GM23338 (cell line): ENCODE measurements around the gene TSC22D1. TPM values are rescaled to one million over a fixed set of nuclear protein-coding genes. Genes with fewer than 3 reads are reported as not detected.

Experiments
- ATAC-seq: fragments of 200-7000 bp; cut with Tn5 transposase; 3 replicates; pipeline ENCODE4 v1.9.1; 2020
- DNase-seq: peaks from one replicate; pipeline ENCODE4 v3.0.0-alpha.2; 2015; ENCODE audit warnings: low spot score
- H2AFZ ChIP-seq: fragments of 200-600 bp; sonication (generic); 2 replicates; pipeline ENCODE4 v1.8.0; 2016; ENCODE audit warnings: antibody characterized with exemption, mild to moderate bottlenecking, moderate library complexity
- H3F3A ChIP-seq: fragments of 200-600 bp; sonication (generic); replicated peaks from 2 replicates; pipeline ENCODE4 v1.8.0; 2017; ENCODE audit warnings: antibody characterized with exemption, mixed run types, low read depth
- H3K27ac ChIP-seq: fragments of 200-600 bp; sonication (generic); 2 replicates; pipeline ENCODE4 v1.6.1; 2016; ENCODE audit warnings: low read depth
- H3K27me3 ChIP-seq: fragments of 200-600 bp; sonication (generic); 2 replicates; pipeline ENCODE4 v1.8.0; 2016; ENCODE audit warnings: mild to moderate bottlenecking, mixed run types, moderate library complexity; ENCODE audit not compliant: insufficient read depth
- H3K36me3 ChIP-seq: fragments of 200-600 bp; sonication (generic); 2 replicates; pipeline ENCODE4 v1.8.0; 2016; ENCODE audit warnings: mild to moderate bottlenecking; ENCODE audit not compliant: insufficient read depth
- H3K4me1 ChIP-seq: fragments of 200-600 bp; sonication (generic); 2 replicates; pipeline ENCODE4 v1.8.0; 2016; ENCODE audit warnings: mild to moderate bottlenecking, moderate library complexity; ENCODE audit not compliant: insufficient read depth
- H3K4me2 ChIP-seq: fragments of 200-600 bp; sonication (generic); 2 replicates; pipeline ENCODE4 v1.7.1; 2017; ENCODE audit warnings: mixed run types
- H3K4me3 ChIP-seq: fragments of 200-600 bp; sonication (generic); 2 replicates; pipeline ENCODE4 v1.6.1; 2016; ENCODE audit warnings: mixed run types
- H3K79me2 ChIP-seq: fragments of 200-600 bp; sonication (generic); replicated peaks from 2 replicates; pipeline ENCODE4 v1.8.0; 2017; ENCODE audit warnings: mild to moderate bottlenecking; ENCODE audit not compliant: insufficient read depth
- H3K9me2 ChIP-seq: fragments of 200-600 bp; sonication (generic); 2 replicates; pipeline ENCODE4 v1.8.0; 2017; ENCODE audit not compliant: insufficient read depth
- H4K20me1 ChIP-seq: fragments of 200-600 bp; sonication (generic); replicated peaks from 2 replicates; pipeline ENCODE4 v1.8.0; 2017; ENCODE audit warnings: mild to moderate bottlenecking; ENCODE audit not compliant: insufficient read depth
- H3K27ac Mint-ChIP-seq: 2 replicates; pipeline ENCODE4 v1.8.0; 2020; ENCODE audit warnings: inconsistent platforms, mild to moderate bottlenecking, moderate library complexity, mixed read lengths
- H3K27me3 Mint-ChIP-seq: 3 replicates; pipeline ENCODE4 v1.8.0; 2022; ENCODE audit warnings: low read depth, mild to moderate bottlenecking, moderate library complexity, mixed read lengths, inconsistent platforms; ENCODE audit not compliant: insufficient read depth, poor library complexity
- H3K36me3 Mint-ChIP-seq: 3 replicates; pipeline ENCODE4 v1.8.0; 2021; ENCODE audit warnings: low read depth, mild to moderate bottlenecking, inconsistent platforms, moderate library complexity, mixed read lengths
- H3K4me1 Mint-ChIP-seq: 3 replicates; pipeline ENCODE4 v1.8.0; 2020; ENCODE audit warnings: mild to moderate bottlenecking, inconsistent platforms, mixed read lengths
- H3K4me3 Mint-ChIP-seq: 3 replicates; pipeline ENCODE4 v1.8.0; 2021; ENCODE audit warnings: moderate library complexity, mild to moderate bottlenecking, inconsistent platforms, mixed read lengths
- H3K9me3 Mint-ChIP-seq: 3 replicates; pipeline ENCODE4 v1.8.0; 2020; ENCODE audit warnings: moderate library complexity, mild to moderate bottlenecking, inconsistent platforms, mixed read lengths
- CREB1 ChIP-seq: fragments of 250-450 bp; sonication (Bioruptor Pico); IDR thresholded peaks from 2 replicates; pipeline ENCODE4 v1.5.0; 2020; ENCODE audit warnings: low read depth, mild to moderate bottlenecking, moderate library complexity
- CTCF ChIP-seq, 2 experiments: fragments of 200-600 bp in 1 of 2; sonication (generic) in 1 of 2; conservative IDR thresholded peaks; 2 replicates each; pipeline versions ENCODE4 v1.5.1 to v1.6.1; 2016 to 2017; ENCODE audit warnings: antibody characterized with exemption in 2 of 2, low read depth in 2 of 2, mild to moderate bottlenecking in 2 of 2, moderate library complexity in 1 of 2
- EZH2phosphoT487 ChIP-seq: fragments of 200-600 bp; sonication (generic); IDR thresholded peaks from one replicate; pipeline ENCODE4 v1.8.1; 2018; ENCODE audit warnings: antibody characterized with exemption; ENCODE audit not compliant: unreplicated experiment
- JUNB ChIP-seq: IDR thresholded peaks from one replicate; pipeline ENCODE4 v1.6.1; 2016; ENCODE audit warnings: antibody characterized with exemption; ENCODE audit not compliant: unreplicated experiment
- NANOG ChIP-seq: IDR thresholded peaks from 2 replicates; pipeline ENCODE4 v1.6.1; 2016; ENCODE audit warnings: antibody characterized with exemption, borderline replicate concordance
- STAT1 ChIP-seq: IDR thresholded peaks from one replicate; pipeline ENCODE4 v1.6.1; 2016; ENCODE audit warnings: antibody characterized with exemption; ENCODE audit not compliant: unreplicated experiment
- ZNF462 ChIP-seq: fragments of 250-450 bp; sonication (Bioruptor Pico); IDR thresholded peaks from 2 replicates; pipeline ENCODE4 v1.5.0; 2020; ENCODE audit warnings: mild to moderate bottlenecking, moderate library complexity
- polyA plus RNA-seq: library from polyadenylated mRNA; unstranded; fragments of >200 nt; fragmentation: Nextera tagmentation; extraction: Ambion mirVana; gene quantifications from 2 replicates; pipeline ENCODE4 v1.2.1, GENCODE V29; 2016
- total RNA-seq: library from RNA; depleted of rRNA; stranded (reverse); fragments of >200 nt; shearing (Covaris generic); gene quantifications from 2 replicates; pipeline ENCODE4 v1.2.3, GENCODE V29; 2014

TSC22D1 gene
- total and polyA plus RNA-seq, 2 experiments from 2014 or later = 58.5 to 114 TPM

GRCh38 chr13:44423824-44424223 is 152.3 kb downstream of the TSC22D1 start (continued):
- TF ChIP-seq ZNF462 = no peak
- TF ChIP-seq EZH2phosphoT487 = no peak
- no peak for TF ChIP-seq NANOG

GRCh38 chr13:44422755-44423643 is 153.1 kb downstream of the TSC22D1 start:
- Histone ChIP-seq H3K4me3 (no peak overlapping the region), H3K27ac (no peak overlapping the region), H3K9me2 (no peaks in the 10 kb centered on the region; the same call in 1 of the 2 replicates), H3K36me3 (no peaks in the 10 kb centered on the region), H4K20me1 (no peaks in the 10 kb centered on the region), H2AFZ (no peak overlapping the region), H3K27me3 (no peaks in the 10 kb centered on the region), H3K4me2 (no peak overlapping the region), H3K79me2 (no peaks in the 10 kb centered on the region), H3F3A (no peaks in the 10 kb centered on the region), H3K4me1 (peaks cover 1% of the 10 kb centered on the region)
- H3K27me3 Mint-ChIP-seq = peaks cover 3% of the 10 kb centered on the region
- H3K4me3 Mint-ChIP-seq = no peak overlapping the region
- ATAC-seq = no peak
- DNase-seq = no peak
- H3K36me3 Mint-ChIP-seq = peaks cover 7% of the 10 kb centered on the region
- no peak overlapping the region for H3K27ac Mint-ChIP-seq
- peaks cover 6% of the 10 kb centered on the region; the same call in 1 of the 3 replicates for H3K9me3 Mint-ChIP-seq
- H3K4me1 Mint-ChIP-seq = peaks cover 9% of the 10 kb centered on the region
- TF ChIP-seq STAT1 (no peak), JUNB (no peak), CREB1 (CRISPR knock-in tag) (no peak), CTCF (conservative IDR thresholded peaks at IDR 0.05; ENCODE audit: low read depth in 2 of 2) (no peak)
